Measurements from ENCODE around the gene EDA.

GRCh38 chrX:70009970-70010369 lies 394.1 kb downstream of the EDA start:
- no peak for TF ChIP-seq UBTF (CRISPR knock-in tag; IDR thresholded peaks at IDR 0.05)
- TF ChIP-seq TIGD3 (CRISPR knock-in tag; IDR thresholded peaks at IDR 0.05; ENCODE audit: borderline replicate concordance) = no peak
